GM12878 (cell line): ENCODE results near the gene HTR3A. TPM values are rescaled to one million over a fixed set of nuclear protein-coding genes. Genes with fewer than 3 reads are reported as not detected.
"Not testable (repeated sequence)": the region's sequence is repeated elsewhere in the genome, so short reads cannot be mapped to it uniquely, and the experiment has no call there.

Experiments used
- ATAC-seq: fragments of 200-7000 bp; cut with Tn5 transposase; 3 replicates; pipeline ENCODE4 v1.9.1; 2020; ENCODE audit warnings: mild to moderate bottlenecking, moderate library complexity
- BruUV-seq: library from RNA; stranded (reverse); fragments of 400-500 nt; replicated peaks from 2 replicates; lab custom pipeline; 2021; lab: Mats Ljungman, UMichigan
- CTCF ChIA-PET: fragments of 300-600 bp; sonication (Branson Sonifier 250); formaldehyde crosslinking; extraction: SDS; loops from one replicate; lab custom pipeline; 2021; ENCODE audit warnings: inconsistent platforms; lab: Yijun Ruan, JAX
- POLR2A ChIA-PET: fragments of 350-600 bp; formaldehyde crosslinking; extraction: SDS; loops from one replicate; lab custom pipeline; 2021; ENCODE audit warnings: inconsistent platforms; lab: Charles Lee
- RAD21 ChIA-PET: fragments of 300-600 bp; sonication (Branson Sonifier 250); formaldehyde crosslinking; loops from one replicate; lab custom pipeline; 2023; ENCODE audit warnings: antibody characterized with exemption; ENCODE audit not compliant: unreplicated experiment; lab: Charles Lee
- SMC1A ChIA-PET: fragments of 300-600 bp; sonication (Branson Sonifier 250); formaldehyde crosslinking; loops from one replicate; lab custom pipeline; 2023; ENCODE audit not compliant: unreplicated experiment, uncharacterized antibody; lab: Charles Lee
- DNase-seq: peaks from one replicate; pipeline ENCODE4 v3.0.0-alpha.2; 2011; ENCODE audit warnings: low read depth, low spot score
- FAIRE-seq: peaks from 3 replicates; lab custom pipeline; 2011; peaks lifted over from hg19 to GRCh38; lab: Jason Lieb, UNC
- H2AFZ ChIP-seq: 2 replicates; pipeline ENCODE4 v1.6.0; 2011; ENCODE audit warnings: low read depth, low read length, control low read depth; ENCODE audit not compliant: control insufficient read depth
- H3K27ac ChIP-seq: 2 replicates; pipeline ENCODE4 v1.5.1; 2011; ENCODE audit warnings: control low read depth; ENCODE audit not compliant: control insufficient read depth, insufficient read depth
- H3K27me3 ChIP-seq, 2 experiments: replicated peaks in 1 of 2; 2 replicates each; pipeline versions ENCODE4 v1.6.0 to v1.6.1; 2011; ENCODE audit warnings: low read length in 1 of 2; ENCODE audit not compliant: control insufficient read depth in 2 of 2, insufficient read depth in 2 of 2
- H3K36me3 ChIP-seq, 2 experiments: 2 replicates each; pipeline ENCODE4 v1.5.1; 2011; ENCODE audit warnings: low read length in 1 of 2; ENCODE audit not compliant: control insufficient read depth in 2 of 2, insufficient read depth in 2 of 2
- H3K4me1 ChIP-seq: 2 replicates; pipeline ENCODE4 v1.6.1; 2011; ENCODE audit warnings: mild to moderate bottlenecking, low read length, moderate library complexity, mixed read lengths; ENCODE audit not compliant: control insufficient read depth, insufficient read depth
- H3K4me2 ChIP-seq: 2 replicates; pipeline ENCODE4 v1.6.0; 2011; ENCODE audit warnings: control low read depth; ENCODE audit not compliant: control insufficient read depth, insufficient read depth
- H3K4me3 ChIP-seq: fragments of 200-600 bp; sonication (generic); 2 replicates; pipeline ENCODE4 v1.5.1; 2016
- H3K79me2 ChIP-seq: 2 replicates; pipeline ENCODE4 v1.6.0; 2011; ENCODE audit warnings: low read length; ENCODE audit not compliant: control insufficient read depth, insufficient read depth
- H3K9ac ChIP-seq: 2 replicates; pipeline ENCODE4 v1.8.0; 2011; ENCODE audit warnings: low read length, control low read depth, mixed read lengths; ENCODE audit not compliant: control insufficient read depth, insufficient read depth
- H3K9me3 ChIP-seq: replicated peaks from 3 replicates; pipeline ENCODE4 v1.5.1; 2011; ENCODE audit warnings: mild to moderate bottlenecking, low read length; ENCODE audit not compliant: control insufficient read depth, insufficient read depth
- H4K20me1 ChIP-seq: 2 replicates; pipeline ENCODE4 v1.6.0; 2011; ENCODE audit not compliant: control insufficient read depth, insufficient read depth
- CHD2 ChIP-seq: IDR thresholded peaks from 2 replicates; pipeline ENCODE4 v1.6.1; 2011; ENCODE audit warnings: low read depth, low read length, improper control_type of control experiment, borderline replicate concordance
- WGBS: methylation state at CpG from one replicate; pipeline ENCODE4 v1.1.6; 2016; ENCODE audit warnings: low lambda C conversion rate; ENCODE audit not compliant: insufficient replicate concordance, insufficient coverage; ENCODE audit errors: missing lambda C conversion rate; 5-methylcytosine and 5-hydroxymethylcytosine counted together
- in situ Hi-C: fragments of 300-500 bp; cut with MboI; formaldehyde crosslinking; loops from 9 replicates; pipeline ENCODE4 v1.14.3; 2018; ENCODE audit warnings: mixed read lengths
- intact Hi-C: fragments of 100-400 bp; cut with micrococcal nuclease; formaldehyde crosslinking; loops from one replicate; pipeline ENCODE4 v1.14.2; 2022; ENCODE audit not compliant: unreplicated experiment
- polyA plus RNA-seq, 11 experiments: library from polyadenylated mRNA; depleted of rRNA in 4 of 11; unstranded in 6 of 11; stranded (reverse) in 5 of 11; fragments of >200 nt; fragmentation: Nextera tagmentation in 4 of 11; fragmentation: Illumina TruSeq in 1 of 11; extraction: Ambion mirVana in 4 of 11; extraction: Trizol in 1 of 11; gene quantifications; 1 replicate in 1 of 11; 2 replicates in 10 of 11; pipeline versions ENCODE4 v1.2.1 to v1.2.3, GENCODE V29; 2011 to 2016; ENCODE audit warnings: inconsistent platforms in 2 of 11, missing spikeins in 2 of 11, low read depth in 1 of 11
- total RNA-seq, 4 experiments: library from RNA; depleted of rRNA in 3 of 4; stranded (reverse); fragments of >200 nt in 3 of 4; fragmentation: Illumina TruSeq in 1 of 4; extraction: Trizol in 1 of 4; gene quantifications; 2 replicates each; pipeline versions ENCODE4 v1.2.1 to v1.2.3, GENCODE V29; 2013 to 2021
- TF ChIP-seq, protein P1 (sequence below): fragments of 450-650 bp; formaldehyde crosslinking; IDR thresholded peaks from 2 replicates; pipeline ENCODE4 v1.4.0; 2020; ENCODE audit warnings: mild to moderate bottlenecking, moderate library complexity

Gene HTR3A
- total and polyA plus RNA-seq, 10 of the 15 experiments (the other 5 are each of a cell fraction or from before 2014, with no cell fraction given) = not detected

- Histone ChIP-seq H4K20me1 (no peaks in the 10 kb centered on the region), H3K27ac (no peak overlapping the region), H3K36me3 (no peaks in the 10 kb centered on the region), H3K4me3 (no peak overlapping the region), H3K4me1 (no peaks in the 10 kb centered on the region), H3K79me2 (no peaks in the 10 kb centered on the region), H2AFZ (no peak overlapping the region), H3K27me3 (peaks cover 2 to 4% of the 10 kb centered on the region in 2 experiments; a peak in 3 of 4 replicates), H3K9me3 (no peaks in the 10 kb centered on the region), H3K4me2 (no peak overlapping the region), H3K9ac (no peak overlapping the region)
- ChIA-PET POLR2A (no interaction called here), RAD21 (no interaction called here), CTCF (no interaction called here), SMC1A (no interaction called here)
- 29% methylated on average over 7 of the region's 7 CpGs for WGBS
- intact Hi-C loops (no loop called here), in situ Hi-C loops (no loop called here)
- BruUV-seq = no TSS peak
- TF ChIP-seq, protein P1, sequence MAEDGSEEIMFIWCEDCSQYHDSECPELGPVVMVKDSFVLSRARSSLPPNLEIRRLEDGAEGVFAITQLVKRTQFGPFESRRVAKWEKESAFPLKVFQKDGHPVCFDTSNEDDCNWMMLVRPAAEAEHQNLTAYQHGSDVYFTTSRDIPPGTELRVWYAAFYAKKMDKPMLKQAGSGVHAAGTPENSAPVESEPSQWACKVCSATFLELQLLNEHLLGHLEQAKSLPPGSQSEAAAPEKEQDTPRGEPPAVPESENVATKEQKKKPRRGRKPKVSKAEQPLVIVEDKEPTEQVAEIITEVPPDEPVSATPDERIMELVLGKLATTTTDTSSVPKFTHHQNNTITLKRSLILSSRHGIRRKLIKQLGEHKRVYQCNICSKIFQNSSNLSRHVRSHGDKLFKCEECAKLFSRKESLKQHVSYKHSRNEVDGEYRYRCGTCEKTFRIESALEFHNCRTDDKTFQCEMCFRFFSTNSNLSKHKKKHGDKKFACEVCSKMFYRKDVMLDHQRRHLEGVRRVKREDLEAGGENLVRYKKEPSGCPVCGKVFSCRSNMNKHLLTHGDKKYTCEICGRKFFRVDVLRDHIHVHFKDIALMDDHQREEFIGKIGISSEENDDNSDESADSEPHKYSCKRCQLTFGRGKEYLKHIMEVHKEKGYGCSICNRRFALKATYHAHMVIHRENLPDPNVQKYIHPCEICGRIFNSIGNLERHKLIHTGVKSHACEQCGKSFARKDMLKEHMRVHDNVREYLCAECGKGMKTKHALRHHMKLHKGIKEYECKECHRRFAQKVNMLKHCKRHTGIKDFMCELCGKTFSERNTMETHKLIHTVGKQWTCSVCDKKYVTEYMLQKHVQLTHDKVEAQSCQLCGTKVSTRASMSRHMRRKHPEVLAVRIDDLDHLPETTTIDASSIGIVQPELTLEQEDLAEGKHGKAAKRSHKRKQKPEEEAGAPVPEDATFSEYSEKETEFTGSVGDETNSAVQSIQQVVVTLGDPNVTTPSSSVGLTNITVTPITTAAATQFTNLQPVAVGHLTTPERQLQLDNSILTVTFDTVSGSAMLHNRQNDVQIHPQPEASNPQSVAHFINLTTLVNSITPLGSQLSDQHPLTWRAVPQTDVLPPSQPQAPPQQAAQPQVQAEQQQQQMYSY = no peak
- TF ChIP-seq CHD2 = no peak
- FAIRE-seq (no peak), DNase-seq (no peak), ATAC-seq (no peak)
These were observed 42.1 kb upstream of the HTR3A start for GRCh38 chr11:113932788-113933187.

- H3K9me3 ChIP-seq, FAIRE-seq, H3K27ac ChIP-seq, H3K36me3 ChIP-seq, SMC1A ChIA-PET, BruUV-seq, in situ Hi-C loops, ATAC-seq, H3K79me2 ChIP-seq, intact Hi-C loops, POLR2A ChIA-PET, CTCF ChIA-PET, H3K27me3 ChIP-seq, H2AFZ ChIP-seq, DNase-seq, H3K4me3 ChIP-seq, H3K4me1 ChIP-seq, H4K20me1 ChIP-seq, H3K4me2 ChIP-seq, RAD21 ChIA-PET, H3K9ac ChIP-seq: not testable (repeated sequence)
- WGBS = 85% methylated on average over 3 of the region's 3 CpGs
These were observed 40.7 kb upstream of the HTR3A start for GRCh38 chr11:113934193-113934592.
